ENCODE measurements around the gene RBM20. TPM values are rescaled to one million over a fixed set of nuclear protein-coding genes. Genes with fewer than 3 reads are reported as not detected.
"Not testable (repeated sequence)": the region's sequence is repeated elsewhere in the genome, so short reads cannot be mapped to it uniquely, and the experiment has no call there.

The RBM20 gene
- total RNA-seq, 1 donor from 2014 or later, result 3.3 TPM

- no peak for DNase-seq (ENCODE audit: low read depth)
- H3K4me3 ChIP-seq (ENCODE audit: low read depth, low read length), result no peak overlapping the region
- TF ChIP-seq CTCF (IDR thresholded peaks at IDR 0.05; ENCODE audit: insufficient read depth, low read length, poor library complexity, severe bottlenecking), result no peak
Measured at GRCh38 chr10:110636932-110637557, 7.1 kb upstream of the RBM20 start.

GRCh38 chr10:110637558-110638053, 6.5 kb upstream of the RBM20 start:
- DNase-seq (ENCODE audit: low read depth), result no peak
- Histone ChIP-seq H3K4me3 (ENCODE audit: low read depth, low read length) (no peak overlapping the region), H3K36me3 (ENCODE audit: control insufficient read depth, insufficient read depth, low read length) (no peaks in the 10 kb centered on the region), H3K27me3 (ENCODE audit: control insufficient read depth, insufficient read depth, low read length) (peaks cover 2% of the 10 kb centered on the region)
- TF ChIP-seq CTCF (IDR thresholded peaks at IDR 0.05; ENCODE audit: insufficient read depth, low read length, poor library complexity, severe bottlenecking), result no peak

More at GRCh38 chr10:110636932-110637557, 7.1 kb upstream of the RBM20 start:
- Histone ChIP-seq H3K36me3 (ENCODE audit: control insufficient read depth, insufficient read depth, low read length) (no peaks in the 10 kb centered on the region), H3K27me3 (ENCODE audit: control insufficient read depth, insufficient read depth, low read length) (no peaks in the 10 kb centered on the region)

GRCh38 chr10:110638319-110638718, 5.8 kb upstream of the RBM20 start:
- Histone ChIP-seq H3K27me3 (ENCODE audit: control insufficient read depth, insufficient read depth, low read length) (peaks cover 9% of the 10 kb centered on the region), H3K4me3 (ENCODE audit: low read depth, low read length) (no peak overlapping the region), H3K36me3 (ENCODE audit: control insufficient read depth, insufficient read depth, low read length) (no peaks in the 10 kb centered on the region)
- no peak for TF ChIP-seq CTCF (IDR thresholded peaks at IDR 0.05; ENCODE audit: insufficient read depth, low read length, poor library complexity, severe bottlenecking)
- DNase-seq (ENCODE audit: low read depth), result no peak

- DNase-seq (ENCODE audit: low read depth); H3K36me3 ChIP-seq (ENCODE audit: control insufficient read depth, insufficient read depth, low read length); H3K4me3 ChIP-seq (ENCODE audit: low read depth, low read length): not testable (repeated sequence)
- H3K27me3 ChIP-seq (ENCODE audit: control insufficient read depth, insufficient read depth, low read length), result peaks cover 16% of the 10 kb centered on the region
Measured at GRCh38 chr10:110639046-110639445, 5.1 kb upstream of the RBM20 start.

GRCh38 chr10:110639858-110640257, 4.3 kb upstream of the RBM20 start:
- H3K4me3 ChIP-seq (ENCODE audit: low read depth, low read length); H3K36me3 ChIP-seq (ENCODE audit: control insufficient read depth, insufficient read depth, low read length); DNase-seq (ENCODE audit: low read depth): not testable (repeated sequence)
- peaks cover 19% of the 10 kb centered on the region for H3K27me3 ChIP-seq (ENCODE audit: control insufficient read depth, insufficient read depth, low read length)

- peak; percentile 43 for DNase-seq (ENCODE audit: low read depth)
- Histone ChIP-seq H3K27me3 (ENCODE audit: control insufficient read depth, insufficient read depth, low read length) (peaks cover 19% of the 10 kb centered on the region), H3K4me3 (ENCODE audit: low read depth, low read length) (no peak overlapping the region), H3K36me3 (ENCODE audit: control insufficient read depth, insufficient read depth, low read length) (no peaks in the 10 kb centered on the region)
- TF ChIP-seq CTCF (IDR thresholded peaks at IDR 0.05; ENCODE audit: insufficient read depth, low read length, poor library complexity, severe bottlenecking), result no peak
Measured at GRCh38 chr10:110641256-110641655, 2.9 kb upstream of the RBM20 start.
